Spleen (tissue), 7 donors: ENCODE measurements around the gene ABO.

Source experiments
- CTCF ChIP-seq, 11 experiments: fragments of 200-600 bp in 7 of 11; fragments of 450-650 bp in 4 of 11; sonication (generic) in 4 of 11; IDR thresholded peaks in 8 of 11; conservative IDR thresholded peaks in 3 of 11; 1 replicate in 7 of 11; 2 replicates in 4 of 11; pipeline versions ENCODE4 v1.4.0 to v1.8.0; 2016 to 2021; ENCODE audit warnings: antibody characterized with exemption in 11 of 11, inconsistent platforms in 4 of 11, mild to moderate bottlenecking in 1 of 11
- POLR2A ChIP-seq, 3 donors: fragments of 450-650 bp; IDR thresholded peaks; one replicate each; pipeline ENCODE4 v1.5.1; 2017; ENCODE audit warnings: antibody characterized with exemption in 3 of 3, mild to moderate bottlenecking in 1 of 3
- POLR2AphosphoS5 ChIP-seq, 3 donors: sonication (generic); formaldehyde crosslinking; IDR thresholded peaks; one replicate each; pipeline ENCODE4 v1.5.1; 2017; ENCODE audit warnings: antibody characterized with exemption in 3 of 3
- donor health status: DM: no; HTN: no; CAD: no; lungs with moderate emphysema.
- donor health status: DM: no; HTN: no; CAD: no.
- donor health status: DM: no; HTN: no; CAD: no.

GRCh38 chr9:133294257-133294656 is 19.3 kb upstream of the ABO start:
- TF ChIP-seq CTCF (IDR thresholded peaks at IDR 0.05 in 8 of 11, conservative IDR thresholded peaks at IDR 0.05 in 3 of 11) (no peak), POLR2AphosphoS5 (IDR thresholded peaks at IDR 0.05) (no peak), POLR2A (IDR thresholded peaks at IDR 0.05) (no peak)
